ENCODE data around the gene CSPG5. TPM values are rescaled to one million over a fixed set of nuclear protein-coding genes. Genes with fewer than 3 reads are reported as not detected.

Gene CSPG5
- polyA plus RNA-seq, 2 of the 4 experiments (the other 2 are of a cell fraction), result 0.14 to 0.93 TPM

GRCh38 chr3:47520756-47521155, 57.9 kb downstream of the CSPG5 start:
- DNase-seq (ENCODE audit: low read depth in 1 of 2, low spot score in 1 of 2) (no peak), ATAC-seq (no peak), FAIRE-seq (no peak)
- no peaks in the 10 kb centered on the region for H3K9me3 ChIP-seq
- no peak overlapping the region for H3K27ac ChIP-seq
- no peak for TF ChIP-seq MAZ (IDR thresholded peaks at IDR 0.05; ENCODE audit: borderline replicate concordance, low read depth, low read length)
- TF ChIP-seq, protein P1, sequence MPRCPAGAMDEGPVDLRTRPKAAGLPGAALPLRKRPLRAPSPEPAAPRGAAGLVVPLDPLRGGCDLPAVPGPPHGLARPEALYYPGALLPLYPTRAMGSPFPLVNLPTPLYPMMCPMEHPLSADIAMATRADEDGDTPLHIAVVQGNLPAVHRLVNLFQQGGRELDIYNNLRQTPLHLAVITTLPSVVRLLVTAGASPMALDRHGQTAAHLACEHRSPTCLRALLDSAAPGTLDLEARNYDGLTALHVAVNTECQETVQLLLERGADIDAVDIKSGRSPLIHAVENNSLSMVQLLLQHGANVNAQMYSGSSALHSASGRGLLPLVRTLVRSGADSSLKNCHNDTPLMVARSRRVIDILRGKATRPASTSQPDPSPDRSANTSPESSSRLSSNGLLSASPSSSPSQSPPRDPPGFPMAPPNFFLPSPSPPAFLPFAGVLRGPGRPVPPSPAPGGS (IDR thresholded peaks at IDR 0.05), result no peak
- no peak for TF ChIP-seq MAFK (IDR thresholded peaks at IDR 0.05; ENCODE audit: partially characterized antibody)
- TF ChIP-seq FOSL2 (IDR thresholded peaks at IDR 0.05), result no peak
- no peak for TF ChIP-seq FOSL2 (CRISPR knock-in tag; IDR thresholded peaks at IDR 0.05)
- POLR2A ChIA-PET, result no interaction called here
- 0 out of 3 replicates have a peak, but pooled peaks cover 3% of the 10 kb centered on the region for H3K4me1 ChIP-seq
- CTCF ChIA-PET, result interaction anchor here (0.8 to 7.7 kb wide), 9 partner anchors 8 to 631 kb away, joined by 3 to 78 read pairs (median 4); no protein-coding TSS in a partner anchor
- no peak overlapping the region for H3K4me3 ChIP-seq
- H3K4me2 ChIP-seq, result no peak overlapping the region

DNA sequence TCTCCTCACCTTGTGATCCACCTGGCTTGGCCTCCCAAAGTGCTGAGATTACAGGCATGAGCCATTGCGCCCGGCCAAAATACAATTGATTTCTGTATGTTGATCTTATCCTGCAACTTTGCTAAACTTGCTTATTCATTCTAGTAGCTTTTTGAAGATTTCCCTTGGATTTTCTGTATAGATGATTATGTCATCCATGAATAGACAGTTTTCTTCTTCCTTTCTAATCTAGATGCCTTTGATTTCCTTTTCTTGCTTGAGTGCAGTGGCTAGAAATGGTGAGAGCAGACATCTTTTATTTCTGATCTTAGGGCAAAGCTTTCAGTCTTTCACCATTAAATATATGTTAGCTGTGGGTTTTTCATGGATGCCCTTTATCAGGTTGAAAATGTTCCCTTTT, 60.7 kb downstream of the CSPG5 start:
- TF ChIP-seq NPAS2 (CRISPR knock-in tag; IDR thresholded peaks at IDR 0.05; ENCODE audit: borderline replicate concordance) (no peak), MYC (IDR thresholded peaks at IDR 0.05; ENCODE audit: borderline replicate concordance, low read length) (no peak), HMGXB4 (CRISPR knock-in tag; IDR thresholded peaks at IDR 0.05; ENCODE audit: borderline replicate concordance) (no peak), HOXA7 (CRISPR knock-in tag; IDR thresholded peaks at IDR 0.05) (no peak), ZSCAN20 (CRISPR knock-in tag; IDR thresholded peaks at IDR 0.05) (no peak), RCOR1 (IDR thresholded peaks at IDR 0.05; ENCODE audit: low read depth, low read length) (no peak), MAZ (IDR thresholded peaks at IDR 0.05; ENCODE audit: borderline replicate concordance, low read depth, low read length) (no peak), FOXS1 (CRISPR knock-in tag; IDR thresholded peaks at IDR 0.05) (no peak), HOXB13 (CRISPR knock-in tag; IDR thresholded peaks at IDR 0.05; ENCODE audit: low read depth) (no peak), ZC3H11A (IDR thresholded peaks at IDR 0.05) (no peak), SREBF2 (IDR thresholded peaks at IDR 0.05) (no peak), ZFP36 (IDR thresholded peaks at IDR 0.05; ENCODE audit: borderline replicate concordance, partially characterized antibody) (no peak), NFE2L2 (conservative IDR thresholded peaks at IDR 0.05; ENCODE audit: low read length) (no peak), TFCP2L1 (CRISPR knock-in tag; IDR thresholded peaks at IDR 0.05) (no peak)
- TF ChIP-seq, protein P2, sequence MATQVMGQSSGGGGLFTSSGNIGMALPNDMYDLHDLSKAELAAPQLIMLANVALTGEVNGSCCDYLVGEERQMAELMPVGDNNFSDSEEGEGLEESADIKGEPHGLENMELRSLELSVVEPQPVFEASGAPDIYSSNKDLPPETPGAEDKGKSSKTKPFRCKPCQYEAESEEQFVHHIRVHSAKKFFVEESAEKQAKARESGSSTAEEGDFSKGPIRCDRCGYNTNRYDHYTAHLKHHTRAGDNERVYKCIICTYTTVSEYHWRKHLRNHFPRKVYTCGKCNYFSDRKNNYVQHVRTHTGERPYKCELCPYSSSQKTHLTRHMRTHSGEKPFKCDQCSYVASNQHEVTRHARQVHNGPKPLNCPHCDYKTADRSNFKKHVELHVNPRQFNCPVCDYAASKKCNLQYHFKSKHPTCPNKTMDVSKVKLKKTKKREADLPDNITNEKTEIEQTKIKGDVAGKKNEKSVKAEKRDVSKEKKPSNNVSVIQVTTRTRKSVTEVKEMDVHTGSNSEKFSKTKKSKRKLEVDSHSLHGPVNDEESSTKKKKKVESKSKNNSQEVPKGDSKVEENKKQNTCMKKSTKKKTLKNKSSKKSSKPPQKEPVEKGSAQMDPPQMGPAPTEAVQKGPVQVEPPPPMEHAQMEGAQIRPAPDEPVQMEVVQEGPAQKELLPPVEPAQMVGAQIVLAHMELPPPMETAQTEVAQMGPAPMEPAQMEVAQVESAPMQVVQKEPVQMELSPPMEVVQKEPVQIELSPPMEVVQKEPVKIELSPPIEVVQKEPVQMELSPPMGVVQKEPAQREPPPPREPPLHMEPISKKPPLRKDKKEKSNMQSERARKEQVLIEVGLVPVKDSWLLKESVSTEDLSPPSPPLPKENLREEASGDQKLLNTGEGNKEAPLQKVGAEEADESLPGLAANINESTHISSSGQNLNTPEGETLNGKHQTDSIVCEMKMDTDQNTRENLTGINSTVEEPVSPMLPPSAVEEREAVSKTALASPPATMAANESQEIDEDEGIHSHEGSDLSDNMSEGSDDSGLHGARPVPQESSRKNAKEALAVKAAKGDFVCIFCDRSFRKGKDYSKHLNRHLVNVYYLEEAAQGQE (IDR thresholded peaks at IDR 0.05), result no peak
- ChIA-PET CTCF (interaction anchor here (0.5 to 7.7 kb wide), 3 partner anchors 97 to 344 kb away, joined by 4 to 78 read pairs (median 5); no protein-coding TSS in a partner anchor), POLR2A (no interaction called here)
- no peaks in the 10 kb centered on the region for H3K9me3 ChIP-seq
- no peak for FAIRE-seq
- no peak overlapping the region for H3K27ac ChIP-seq
- no peak for ATAC-seq
- H3K4me2 ChIP-seq, result no peak overlapping the region
- H3K4me3 ChIP-seq, result no peak overlapping the region
- H3K4me1 ChIP-seq, result 0 out of 3 replicates have a peak, but pooled peaks cover 3% of the 10 kb centered on the region
- 76% methylated on average over 2 of the region's 2 CpGs for WGBS (ENCODE audit: missing lambda C conversion rate)
- no peak for DNase-seq (ENCODE audit: low read depth in 1 of 2, low spot score in 1 of 2)

Data from A549 (cell line).